Activated naive CD8-positive, alpha-beta T cell treated with anti-CD3 and anti-CD28 coated beads, Interleukin-2, amount 50 U/mL, for 16 hours (primary cell): ENCODE results near the gene MALL.
"Not testable (repeated sequence)": the region's sequence is repeated elsewhere in the genome, so short reads cannot be mapped to it uniquely, and the experiment has no call there.

Experiments used
- DNase-seq: peaks from one replicate; pipeline ENCODE4 v3.0.0-alpha.2; 2020; ENCODE audit warnings: low read depth, low spot score

The MALL gene

GRCh38 chr2:110050222-110050621 lies 65.4 kb downstream of the MALL start:
- DNase-seq: not testable (repeated sequence)

- not testable (repeated sequence) for DNase-seq
Observed at GRCh38 chr2:110049769-110050168, 65.9 kb downstream of the MALL start.

GRCh38 chr2:110048255-110049197 lies 67.1 kb downstream of the MALL start:
- not testable (repeated sequence) for DNase-seq

GRCh38 chr2:110047225-110047624 lies 68.4 kb downstream of the MALL start:
- not testable (repeated sequence) for DNase-seq

- not testable (repeated sequence) for DNase-seq
Observed at GRCh38 chr2:110041941-110042660, 73.5 kb downstream of the MALL start.

- not testable (repeated sequence) for DNase-seq
Observed at GRCh38 chr2:110037336-110037735, 78.3 kb downstream of the MALL start.

- DNase-seq: not testable (repeated sequence)
Observed at GRCh38 chr2:110035384-110035783, 80.2 kb downstream of the MALL start.

GRCh38 chr2:110034935-110035334 lies 80.7 kb downstream of the MALL start:
- DNase-seq: not testable (repeated sequence)
